HepG2 (cell line): ENCODE measurements around the gene ATR. TPM values are rescaled to one million over a fixed set of nuclear protein-coding genes. Genes with fewer than 3 reads are reported as not detected.

Source experiments
- JARID2 ChIP-seq: sonication (generic); formaldehyde crosslinking; IDR thresholded peaks from 2 replicates; pipeline ENCODE4 v1.8.1; 2023; ENCODE audit warnings: missing genetic modification reagents, inconsistent platforms; ENCODE audit not compliant: insufficient replicate concordance
- MAF1 ChIP-seq: sonication (generic); formaldehyde crosslinking; IDR thresholded peaks from 2 replicates; pipeline ENCODE4 v1.5.0; 2020; ENCODE audit warnings: missing genetic modification reagents, borderline replicate concordance
- PTBP1 ChIP-seq: fragments of 200-400 bp; formaldehyde crosslinking; IDR thresholded peaks from 2 replicates; pipeline ENCODE4 v1.6.1; 2018; ENCODE audit warnings: low read length, low read depth; ENCODE audit not compliant: poor library complexity, severe bottlenecking
- polyA plus RNA-seq, 8 experiments: library from polyadenylated mRNA; depleted of rRNA in 3 of 8; stranded (reverse) in 7 of 8; unstranded in 1 of 8; fragments of >200 nt; fragmentation: Illumina TruSeq in 4 of 8; extraction: Trizol in 4 of 8; gene quantifications; 2 replicates each; pipeline versions ENCODE4 v1.2.1 to v1.2.3, GENCODE V29; 2011 to 2016; ENCODE audit warnings: low read depth in 4 of 8, missing spikeins in 1 of 8, mixed read lengths in 1 of 8; ENCODE audit not compliant: insufficient read depth in 1 of 8
- total RNA-seq, 5 experiments: library from RNA; depleted of rRNA; stranded (reverse); fragments of >200 nt; fragmentation: Illumina TruSeq; extraction: Trizol; gene quantifications; 2 replicates each; pipeline ENCODE4 v1.2.3, GENCODE V29; 2016; ENCODE audit warnings: low read depth in 1 of 5
- TF ChIP-seq, protein P1 (sequence below): sonication (generic); formaldehyde crosslinking; conservative IDR thresholded peaks from 2 replicates; pipeline ENCODE4 v1.5.0; 2020; ENCODE audit warnings: missing genetic modification reagents
- TF ChIP-seq, protein P2 (sequence below): sonication (generic); formaldehyde crosslinking; IDR thresholded peaks from 2 replicates; pipeline ENCODE4 v1.9.0; 2021; ENCODE audit warnings: mild to moderate bottlenecking, missing genetic modification reagents
- TF ChIP-seq, protein P3 (sequence below): sonication (generic); formaldehyde crosslinking; IDR thresholded peaks from 2 replicates; pipeline ENCODE4 v1.4.0; 2020; ENCODE audit warnings: missing genetic modification reagents

ATR gene
- total and polyA plus RNA-seq, 2 of the 13 experiments (the other 11 are each of a cell fraction or from before 2014, with no cell fraction given): 6.6 to 17.0 TPM

- TF ChIP-seq, protein P1, sequence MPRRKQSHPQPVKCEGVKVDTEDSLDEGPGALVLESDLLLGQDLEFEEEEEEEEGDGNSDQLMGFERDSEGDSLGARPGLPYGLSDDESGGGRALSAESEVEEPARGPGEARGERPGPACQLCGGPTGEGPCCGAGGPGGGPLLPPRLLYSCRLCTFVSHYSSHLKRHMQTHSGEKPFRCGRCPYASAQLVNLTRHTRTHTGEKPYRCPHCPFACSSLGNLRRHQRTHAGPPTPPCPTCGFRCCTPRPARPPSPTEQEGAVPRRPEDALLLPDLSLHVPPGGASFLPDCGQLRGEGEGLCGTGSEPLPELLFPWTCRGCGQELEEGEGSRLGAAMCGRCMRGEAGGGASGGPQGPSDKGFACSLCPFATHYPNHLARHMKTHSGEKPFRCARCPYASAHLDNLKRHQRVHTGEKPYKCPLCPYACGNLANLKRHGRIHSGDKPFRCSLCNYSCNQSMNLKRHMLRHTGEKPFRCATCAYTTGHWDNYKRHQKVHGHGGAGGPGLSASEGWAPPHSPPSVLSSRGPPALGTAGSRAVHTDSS (CRISPR knock-in tag): no peak
- no peak for TF ChIP-seq JARID2
- TF ChIP-seq, protein P2, sequence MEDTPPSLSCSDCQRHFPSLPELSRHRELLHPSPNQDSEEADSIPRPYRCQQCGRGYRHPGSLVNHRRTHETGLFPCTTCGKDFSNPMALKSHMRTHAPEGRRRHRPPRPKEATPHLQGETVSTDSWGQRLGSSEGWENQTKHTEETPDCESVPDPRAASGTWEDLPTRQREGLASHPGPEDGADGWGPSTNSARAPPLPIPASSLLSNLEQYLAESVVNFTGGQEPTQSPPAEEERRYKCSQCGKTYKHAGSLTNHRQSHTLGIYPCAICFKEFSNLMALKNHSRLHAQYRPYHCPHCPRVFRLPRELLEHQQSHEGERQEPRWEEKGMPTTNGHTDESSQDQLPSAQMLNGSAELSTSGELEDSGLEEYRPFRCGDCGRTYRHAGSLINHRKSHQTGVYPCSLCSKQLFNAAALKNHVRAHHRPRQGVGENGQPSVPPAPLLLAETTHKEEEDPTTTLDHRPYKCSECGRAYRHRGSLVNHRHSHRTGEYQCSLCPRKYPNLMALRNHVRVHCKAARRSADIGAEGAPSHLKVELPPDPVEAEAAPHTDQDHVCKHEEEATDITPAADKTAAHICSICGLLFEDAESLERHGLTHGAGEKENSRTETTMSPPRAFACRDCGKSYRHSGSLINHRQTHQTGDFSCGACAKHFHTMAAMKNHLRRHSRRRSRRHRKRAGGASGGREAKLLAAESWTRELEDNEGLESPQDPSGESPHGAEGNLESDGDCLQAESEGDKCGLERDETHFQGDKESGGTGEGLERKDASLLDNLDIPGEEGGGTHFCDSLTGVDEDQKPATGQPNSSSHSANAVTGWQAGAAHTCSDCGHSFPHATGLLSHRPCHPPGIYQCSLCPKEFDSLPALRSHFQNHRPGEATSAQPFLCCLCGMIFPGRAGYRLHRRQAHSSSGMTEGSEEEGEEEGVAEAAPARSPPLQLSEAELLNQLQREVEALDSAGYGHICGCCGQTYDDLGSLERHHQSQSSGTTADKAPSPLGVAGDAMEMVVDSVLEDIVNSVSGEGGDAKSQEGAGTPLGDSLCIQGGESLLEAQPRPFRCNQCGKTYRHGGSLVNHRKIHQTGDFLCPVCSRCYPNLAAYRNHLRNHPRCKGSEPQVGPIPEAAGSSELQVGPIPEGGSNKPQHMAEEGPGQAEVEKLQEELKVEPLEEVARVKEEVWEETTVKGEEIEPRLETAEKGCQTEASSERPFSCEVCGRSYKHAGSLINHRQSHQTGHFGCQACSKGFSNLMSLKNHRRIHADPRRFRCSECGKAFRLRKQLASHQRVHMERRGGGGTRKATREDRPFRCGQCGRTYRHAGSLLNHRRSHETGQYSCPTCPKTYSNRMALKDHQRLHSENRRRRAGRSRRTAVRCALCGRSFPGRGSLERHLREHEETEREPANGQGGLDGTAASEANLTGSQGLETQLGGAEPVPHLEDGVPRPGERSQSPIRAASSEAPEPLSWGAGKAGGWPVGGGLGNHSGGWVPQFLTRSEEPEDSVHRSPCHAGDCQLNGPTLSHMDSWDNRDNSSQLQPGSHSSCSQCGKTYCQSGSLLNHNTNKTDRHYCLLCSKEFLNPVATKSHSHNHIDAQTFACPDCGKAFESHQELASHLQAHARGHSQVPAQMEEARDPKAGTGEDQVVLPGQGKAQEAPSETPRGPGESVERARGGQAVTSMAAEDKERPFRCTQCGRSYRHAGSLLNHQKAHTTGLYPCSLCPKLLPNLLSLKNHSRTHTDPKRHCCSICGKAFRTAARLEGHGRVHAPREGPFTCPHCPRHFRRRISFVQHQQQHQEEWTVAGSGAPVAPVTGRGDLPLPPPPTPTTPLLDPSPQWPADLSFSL (CRISPR knock-in tag): no peak
- TF ChIP-seq, protein P3, sequence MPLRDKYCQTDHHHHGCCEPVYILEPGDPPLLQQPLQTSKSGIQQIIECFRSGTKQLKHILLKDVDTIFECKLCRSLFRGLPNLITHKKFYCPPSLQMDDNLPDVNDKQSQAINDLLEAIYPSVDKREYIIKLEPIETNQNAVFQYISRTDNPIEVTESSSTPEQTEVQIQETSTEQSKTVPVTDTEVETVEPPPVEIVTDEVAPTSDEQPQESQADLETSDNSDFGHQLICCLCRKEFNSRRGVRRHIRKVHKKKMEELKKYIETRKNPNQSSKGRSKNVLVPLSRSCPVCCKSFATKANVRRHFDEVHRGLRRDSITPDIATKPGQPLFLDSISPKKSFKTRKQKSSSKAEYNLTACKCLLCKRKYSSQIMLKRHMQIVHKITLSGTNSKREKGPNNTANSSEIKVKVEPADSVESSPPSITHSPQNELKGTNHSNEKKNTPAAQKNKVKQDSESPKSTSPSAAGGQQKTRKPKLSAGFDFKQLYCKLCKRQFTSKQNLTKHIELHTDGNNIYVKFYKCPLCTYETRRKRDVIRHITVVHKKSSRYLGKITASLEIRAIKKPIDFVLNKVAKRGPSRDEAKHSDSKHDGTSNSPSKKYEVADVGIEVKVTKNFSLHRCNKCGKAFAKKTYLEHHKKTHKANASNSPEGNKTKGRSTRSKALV (CRISPR knock-in tag): no peak
- TF ChIP-seq MAF1: no peak
- no peak for TF ChIP-seq PTBP1
These were observed 35.0 kb upstream of the ATR start (continued) for GRCh38 chr3:142613491-142613890.
